GM19455 (cell line): ENCODE data around the gene RSPO3.
"Not testable (repeated sequence)": the region's sequence is repeated elsewhere in the genome, so short reads cannot be mapped to it uniquely, and the experiment has no call there.

Experiments used
- ATAC-seq: cut with Tn5 transposase; IDR thresholded peaks from one replicate; pipeline ENCODE4 v1.9.1; 2021; ENCODE audit not compliant: unreplicated experiment

The RSPO3 gene, protein sequence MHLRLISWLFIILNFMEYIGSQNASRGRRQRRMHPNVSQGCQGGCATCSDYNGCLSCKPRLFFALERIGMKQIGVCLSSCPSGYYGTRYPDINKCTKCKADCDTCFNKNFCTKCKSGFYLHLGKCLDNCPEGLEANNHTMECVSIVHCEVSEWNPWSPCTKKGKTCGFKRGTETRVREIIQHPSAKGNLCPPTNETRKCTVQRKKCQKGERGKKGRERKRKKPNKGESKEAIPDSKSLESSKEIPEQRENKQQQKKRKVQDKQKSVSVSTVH

GRCh38 chr6:127118298-127119101 is at the start of gene RSPO3:
Gene RSPO3 (plus strand): TSS chr6:127118671. CDS start chr6:127119193, 522 bp downstream.
- ATAC-seq, result peak; percentile 31

- ATAC-seq, result peak; percentile 59
These were observed 48.7 kb upstream of the RSPO3 start for GRCh38 chr6:127069659-127070279.

DNA sequence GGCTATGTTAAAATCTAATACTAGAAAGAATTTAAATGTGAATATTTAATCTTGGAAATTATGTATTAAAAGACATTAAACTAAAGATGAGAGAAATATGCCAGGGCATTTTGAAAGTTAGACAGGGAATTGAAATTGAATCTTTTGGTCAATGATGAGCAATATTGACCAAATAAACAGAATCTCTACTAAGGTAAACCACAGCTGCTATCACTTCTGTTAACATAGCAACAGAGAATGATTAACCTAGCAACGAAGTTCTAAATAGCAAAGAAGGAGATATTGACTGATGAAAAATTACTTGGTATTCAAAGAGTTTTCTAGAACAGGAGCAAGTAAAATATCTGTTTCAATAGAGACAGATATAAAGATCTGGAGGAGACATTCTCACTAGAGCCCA is 45.2 kb upstream of the RSPO3 start:
- ATAC-seq, result no peak

GRCh38 chr6:127076466-127076865 is 42.0 kb upstream of the RSPO3 start:
- no peak for ATAC-seq

- no peak for ATAC-seq
These were observed 40.6 kb upstream of the RSPO3 start for GRCh38 chr6:127077886-127078285.

GRCh38 chr6:127078669-127079068 is 39.8 kb upstream of the RSPO3 start:
- no peak for ATAC-seq

DNA sequence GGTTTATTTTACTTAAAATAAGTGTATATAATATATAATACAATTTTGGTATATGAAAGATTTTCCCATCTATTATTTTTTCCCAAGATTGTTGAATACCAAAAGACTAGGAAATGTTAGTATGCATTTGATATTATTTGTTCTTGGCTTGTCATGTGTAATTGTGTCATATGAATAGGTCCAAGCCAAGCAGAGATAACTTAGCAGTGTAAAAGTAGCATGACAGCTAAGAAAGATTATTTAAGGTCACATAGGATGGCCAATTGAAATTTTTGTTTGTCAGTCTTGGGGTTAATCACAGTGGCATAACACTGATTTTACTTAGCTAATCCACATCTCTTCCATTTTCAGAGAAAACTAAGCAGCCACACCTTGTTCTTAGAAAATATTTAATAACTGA is 38.8 kb upstream of the RSPO3 start:
- ATAC-seq, result no peak

DNA sequence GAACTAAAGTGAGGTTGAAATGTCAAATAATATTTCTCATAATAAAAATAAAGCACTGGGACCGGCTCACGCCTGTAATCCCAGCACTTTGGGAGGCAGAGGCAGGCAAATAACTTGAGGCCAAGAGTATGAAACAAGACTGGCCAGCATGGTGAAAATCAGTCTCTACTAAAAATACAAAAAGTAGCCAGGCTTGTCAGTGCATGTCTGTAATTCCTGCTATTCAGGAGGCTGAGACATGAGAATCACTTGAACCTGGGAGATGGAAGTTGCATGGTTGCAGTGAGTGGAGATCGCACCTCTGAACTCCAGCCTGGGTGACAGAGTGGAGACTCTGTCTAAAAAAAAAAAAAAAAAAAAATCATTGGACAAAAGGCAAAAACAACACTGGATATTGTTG is 38.4 kb upstream of the RSPO3 start:
- ATAC-seq, result no peak

DNA sequence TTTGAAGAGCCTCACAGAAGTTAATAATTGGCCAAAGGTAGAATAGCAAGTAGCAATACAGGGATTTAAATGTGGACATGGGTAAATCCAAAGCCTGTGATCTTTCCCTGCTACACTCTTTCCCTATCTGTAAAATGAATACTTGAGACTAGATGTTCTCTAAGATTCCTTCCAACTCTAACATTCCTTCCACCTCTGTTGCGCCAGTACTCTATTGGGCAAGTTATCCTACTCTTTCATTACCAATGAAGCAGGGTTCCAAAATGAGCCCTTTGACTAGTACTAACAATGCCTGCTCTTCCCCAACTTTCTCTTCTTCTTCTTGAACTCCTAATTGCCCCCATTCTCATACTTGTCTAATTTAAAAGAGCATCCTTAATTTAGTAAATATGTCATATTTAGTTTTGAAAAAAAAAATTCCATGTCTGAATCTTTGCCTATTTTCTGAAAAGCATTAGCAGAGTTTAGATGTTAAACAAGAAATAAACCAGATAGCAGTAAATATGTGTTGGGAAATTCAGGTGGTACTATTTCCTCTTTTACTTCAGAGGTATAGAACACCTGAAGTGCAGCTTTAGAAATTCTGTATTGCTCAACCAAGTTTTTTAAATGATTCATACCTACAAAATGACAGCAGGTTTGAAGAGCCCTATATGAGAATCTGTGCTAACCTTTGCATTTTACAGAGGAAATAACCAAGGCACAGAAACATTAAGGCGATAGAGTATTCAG is 35.1 kb upstream of the RSPO3 start:
- no peak for ATAC-seq

DNA sequence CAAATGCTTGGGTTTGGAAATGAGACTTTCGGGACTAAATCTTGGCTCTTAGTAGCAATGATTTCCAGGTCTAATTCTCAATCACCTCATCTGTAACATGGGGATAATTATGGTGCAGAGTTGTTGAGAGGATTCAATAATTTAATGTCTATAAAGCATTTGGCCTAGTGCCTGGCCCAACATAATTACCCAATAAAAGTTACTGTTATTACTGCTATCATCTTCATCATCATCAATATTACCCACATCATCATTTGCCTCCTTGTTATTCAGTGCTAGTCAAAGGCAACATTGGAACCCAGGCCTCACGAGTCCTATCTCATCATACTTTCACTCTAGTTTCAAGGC is 34.5 kb upstream of the RSPO3 start:
- no peak for ATAC-seq

GRCh38 chr6:127085181-127085580 is 33.3 kb upstream of the RSPO3 start:
- ATAC-seq, result no peak

GRCh38 chr6:127090051-127090450 is 28.4 kb upstream of the RSPO3 start:
- no peak for ATAC-seq

DNA sequence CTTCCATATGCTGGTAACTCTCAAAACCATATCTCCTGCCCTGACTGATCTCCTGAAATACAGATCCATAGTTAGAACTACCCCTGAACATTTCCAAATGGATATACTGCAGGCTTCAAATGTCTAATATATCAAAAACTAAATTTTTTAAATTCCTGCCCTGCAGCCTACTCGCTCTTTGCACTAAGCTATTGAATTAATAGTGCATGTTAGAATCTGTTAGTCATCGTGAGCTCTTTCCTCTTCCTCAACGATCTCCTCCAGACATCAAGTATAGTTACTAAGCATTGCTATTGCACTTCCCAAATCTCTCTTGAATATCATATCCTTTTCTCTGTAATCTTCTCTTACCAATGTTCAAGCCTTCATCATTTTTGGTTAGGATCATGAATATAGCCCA is 26.0 kb upstream of the RSPO3 start:
- no peak for ATAC-seq

DNA sequence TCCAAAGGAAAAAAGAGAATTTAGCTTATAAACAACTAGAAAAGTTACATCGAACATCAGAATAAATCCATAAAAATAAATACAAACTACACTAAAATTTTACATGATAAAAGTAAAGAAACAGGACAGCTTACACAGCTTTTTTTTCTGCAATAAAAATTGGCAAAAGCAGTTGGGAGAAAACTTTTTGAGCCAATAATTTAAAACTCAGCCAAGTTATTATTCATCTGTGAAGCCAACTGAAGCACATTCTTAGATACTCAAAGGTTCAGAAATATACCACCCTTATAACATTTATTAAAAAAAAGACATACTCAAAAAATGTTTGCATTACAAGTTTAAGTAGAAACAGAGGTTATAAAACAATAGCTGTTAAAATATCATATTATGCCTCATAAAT is 23.7 kb upstream of the RSPO3 start:
- ATAC-seq, result no peak

DNA sequence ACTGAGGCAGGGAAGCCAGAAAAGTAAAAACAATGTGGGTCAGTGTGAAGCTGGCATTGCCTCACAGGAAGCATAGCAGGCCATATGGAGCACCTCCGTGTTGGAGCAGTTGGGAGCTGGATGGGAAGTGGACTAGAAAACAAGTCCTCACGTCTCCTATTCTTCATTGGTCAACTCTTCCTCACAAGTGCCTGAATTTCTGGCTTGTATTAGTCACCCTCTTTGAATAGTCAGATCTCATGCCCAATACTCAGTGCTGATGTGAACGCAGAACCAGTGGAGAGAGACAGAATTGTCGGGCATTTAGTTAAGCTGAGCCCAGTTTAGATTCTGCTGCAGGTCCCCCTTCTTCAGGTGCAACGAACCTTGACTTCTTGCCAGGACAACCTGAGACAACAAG is 22.3 kb upstream of the RSPO3 start:
- no peak for ATAC-seq

DNA sequence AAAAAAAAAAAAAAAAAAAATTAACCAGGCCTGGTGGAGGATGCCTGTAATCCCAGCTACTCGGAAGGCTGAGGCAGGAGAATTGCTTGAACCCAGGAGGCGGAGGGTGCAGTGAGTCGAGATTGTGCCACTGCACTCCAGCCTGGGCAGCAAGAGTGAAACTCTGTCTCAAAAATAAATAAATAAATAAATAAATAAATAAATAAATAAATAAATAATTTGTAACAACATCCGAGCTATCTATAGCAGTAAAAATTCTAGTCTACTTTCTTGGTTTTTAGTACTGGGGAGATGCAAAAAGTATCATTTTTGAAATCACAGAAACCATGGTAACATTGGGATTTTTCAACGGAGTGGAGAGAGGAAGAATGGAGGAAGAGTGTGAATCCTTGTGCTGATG is 21.0 kb upstream of the RSPO3 start:
- ATAC-seq, result not testable (repeated sequence)

GRCh38 chr6:127100510-127101140 is 17.8 kb upstream of the RSPO3 start:
- ATAC-seq, result no peak

DNA sequence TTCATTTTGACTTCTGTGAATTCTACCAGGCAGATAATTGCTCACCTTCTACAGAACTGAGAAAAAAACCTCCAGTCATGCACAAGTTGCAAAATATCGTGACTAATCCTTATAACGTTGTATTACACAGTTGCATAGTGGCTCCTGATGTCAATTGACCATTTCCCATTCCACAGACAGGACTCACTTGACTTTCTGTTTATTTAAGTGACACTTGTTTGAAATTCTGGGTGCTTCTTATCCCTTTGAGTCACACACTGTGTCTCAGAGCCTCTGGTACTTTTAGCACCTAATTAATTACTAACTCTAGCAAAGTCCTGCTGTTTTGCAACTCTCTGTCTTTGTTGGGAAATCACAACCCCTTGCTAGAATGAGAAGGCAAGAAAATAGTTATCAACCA is 16.2 kb upstream of the RSPO3 start:
- no peak for ATAC-seq

GRCh38 chr6:127102859-127103258 is 15.6 kb upstream of the RSPO3 start:
- ATAC-seq, result no peak

DNA sequence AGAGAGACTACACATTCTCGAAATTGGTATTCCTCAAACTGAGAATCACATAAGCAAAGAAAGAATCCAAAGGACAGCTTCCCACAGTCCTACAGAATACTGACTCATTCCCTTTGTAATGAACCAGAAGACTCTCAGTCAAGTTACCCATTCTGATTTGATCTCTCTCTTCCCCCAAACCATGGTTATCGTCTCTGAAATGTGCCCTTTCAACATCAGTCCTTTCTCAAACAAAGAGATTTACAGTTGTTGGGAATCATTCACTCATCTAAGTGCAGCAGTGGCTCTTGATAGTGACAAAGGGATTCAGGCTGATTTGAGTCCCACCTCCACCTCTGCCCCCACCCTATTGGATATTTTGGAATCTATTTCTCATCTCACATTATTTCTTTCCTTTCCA is 15.0 kb upstream of the RSPO3 start:
- ATAC-seq, result no peak

DNA sequence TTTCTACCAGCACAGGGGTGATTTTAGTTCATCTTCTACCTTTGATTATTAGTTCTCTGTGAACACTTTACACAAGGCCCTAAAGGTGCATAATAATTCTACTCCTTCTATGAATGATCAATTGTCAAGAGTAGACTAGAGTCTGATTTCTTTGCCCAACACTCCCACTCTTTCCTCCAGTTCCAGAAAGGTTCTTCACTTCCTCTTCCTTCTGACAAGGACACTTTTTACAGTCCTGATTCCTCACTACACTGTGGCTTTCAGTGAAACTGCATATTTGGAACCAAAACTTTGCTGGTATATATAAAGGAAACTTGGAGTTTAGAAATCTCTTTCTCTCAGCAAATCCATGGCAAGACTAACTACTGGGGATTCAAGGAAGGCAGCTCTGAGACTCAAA is 10.6 kb upstream of the RSPO3 start:
- no peak for ATAC-seq
